Activated T-helper 2 cell treated with anti-CD3 and anti-CD28 coated beads, Interferon-gamma antibody, Interleukin-2, Interleukin-4, amounts not matched to agents 10 μg/mL and 5 μg/mL and 100 μg/mL, durations not matched to agents 14 hours and 24 hours and 36 hours (primary cell): ENCODE data around the gene CAMTA1. TPM values are rescaled to one million over a fixed set of nuclear protein-coding genes. Genes with fewer than 3 reads are reported as not detected.

Experiments used
- DNase-seq: peaks from one replicate; pipeline ENCODE4 v3.0.0; 2021; ENCODE audit warnings: low spot score
- H3K27ac Mint-ChIP-seq: one replicate; pipeline ENCODE4 v1.8.0; 2021; ENCODE audit warnings: mixed read lengths
- H3K27me3 Mint-ChIP-seq: one replicate; pipeline ENCODE4 v1.8.0; 2021; ENCODE audit warnings: low read depth, mixed read lengths
- H3K36me3 Mint-ChIP-seq: one replicate; pipeline ENCODE4 v1.8.0; 2021; ENCODE audit warnings: low read depth, mixed read lengths
- H3K4me1 Mint-ChIP-seq: one replicate; pipeline ENCODE4 v1.8.0; 2021; ENCODE audit warnings: low read depth, mixed read lengths
- H3K4me3 Mint-ChIP-seq: one replicate; pipeline ENCODE4 v1.8.0; 2021; ENCODE audit warnings: low read depth, mild to moderate bottlenecking, moderate library complexity, mixed read lengths
- H3K9me3 Mint-ChIP-seq: one replicate; pipeline ENCODE4 v1.8.0; 2021; ENCODE audit warnings: mixed read lengths
- intact Hi-C: fragments of 100-400 bp; cut with micrococcal nuclease; formaldehyde crosslinking; loops from one replicate; pipeline ENCODE4 v1.15.1; 2023
- total RNA-seq: library from RNA; stranded (reverse); gene quantifications from 2 replicates; pipeline ENCODE4 v1.2.3, GENCODE V29; 2022

CAMTA1 gene
- total RNA-seq, 1 donor from 2014 or later = 62.9 TPM

- Mint-ChIP-seq H3K27ac (no peak overlapping the region), H3K9me3 (no peaks in the 10 kb centered on the region), H3K4me3 (no peak overlapping the region), H3K36me3 (no peaks in the 10 kb centered on the region), H3K4me1 (peaks cover 3% of the 10 kb centered on the region), H3K27me3 (peaks cover 3% of the 10 kb centered on the region)
- intact Hi-C loops = no loop called here
- no peak for DNase-seq
Measured at GRCh38 chr1:6902153-6902552, 116.9 kb downstream of the CAMTA1 start.

GRCh38 chr1:6904476-6905170 lies 119.4 kb downstream of the CAMTA1 start:
- no peak overlapping the region for H3K27ac Mint-ChIP-seq
- DNase-seq = no peak
- peaks cover 3% of the 10 kb centered on the region for H3K27me3 Mint-ChIP-seq
- peaks cover 3% of the 10 kb centered on the region for H3K4me1 Mint-ChIP-seq
- H3K9me3 Mint-ChIP-seq = no peaks in the 10 kb centered on the region
- H3K4me3 Mint-ChIP-seq = no peak overlapping the region
- no peaks in the 10 kb centered on the region for H3K36me3 Mint-ChIP-seq
- intact Hi-C loops = no loop called here

- H3K9me3 Mint-ChIP-seq = no peaks in the 10 kb centered on the region
- intact Hi-C loops = no loop called here
- H3K36me3 Mint-ChIP-seq = no peaks in the 10 kb centered on the region
- H3K4me3 Mint-ChIP-seq = no peak overlapping the region
- peaks cover 3% of the 10 kb centered on the region for H3K27me3 Mint-ChIP-seq
- no peak for DNase-seq
- peaks cover 3% of the 10 kb centered on the region for H3K4me1 Mint-ChIP-seq
- no peak overlapping the region for H3K27ac Mint-ChIP-seq
Measured at GRCh38 chr1:6905331-6905730, 120.1 kb downstream of the CAMTA1 start.

- Mint-ChIP-seq H3K36me3 (no peaks in the 10 kb centered on the region), H3K4me1 (peaks cover 3% of the 10 kb centered on the region), H3K9me3 (no peaks in the 10 kb centered on the region), H3K4me3 (no peak overlapping the region), H3K27me3 (peaks cover 3% of the 10 kb centered on the region), H3K27ac (no peak overlapping the region)
- DNase-seq = no peak
- intact Hi-C loops = no loop called here
Measured at GRCh38 chr1:6905790-6906189, 120.5 kb downstream of the CAMTA1 start.

GRCh38 chr1:6906783-6907182 lies 121.5 kb downstream of the CAMTA1 start:
- H3K27me3 Mint-ChIP-seq = peaks cover 3% of the 10 kb centered on the region
- H3K9me3 Mint-ChIP-seq = no peaks in the 10 kb centered on the region
- H3K4me3 Mint-ChIP-seq = no peak overlapping the region
- no peaks in the 10 kb centered on the region for H3K36me3 Mint-ChIP-seq
- H3K27ac Mint-ChIP-seq = no peak overlapping the region
- DNase-seq = no peak
- intact Hi-C loops = no loop called here
- peaks cover 3% of the 10 kb centered on the region for H3K4me1 Mint-ChIP-seq

- intact Hi-C loops = no loop called here
- Mint-ChIP-seq H3K9me3 (no peaks in the 10 kb centered on the region), H3K36me3 (no peaks in the 10 kb centered on the region), H3K4me1 (peaks cover 3% of the 10 kb centered on the region), H3K27me3 (peaks cover 3% of the 10 kb centered on the region), H3K27ac (no peak overlapping the region), H3K4me3 (no peak overlapping the region)
- no peak for DNase-seq
Measured at GRCh38 chr1:6907201-6907600, 121.9 kb downstream of the CAMTA1 start.

GRCh38 chr1:6907676-6908434 lies 122.6 kb downstream of the CAMTA1 start:
- no peak overlapping the region for H3K4me3 Mint-ChIP-seq
- DNase-seq = no peak
- no peaks in the 10 kb centered on the region for H3K4me1 Mint-ChIP-seq
- peaks cover 3% of the 10 kb centered on the region for H3K27me3 Mint-ChIP-seq
- H3K27ac Mint-ChIP-seq = no peak overlapping the region
- no peaks in the 10 kb centered on the region for H3K36me3 Mint-ChIP-seq
- H3K9me3 Mint-ChIP-seq = no peaks in the 10 kb centered on the region
- intact Hi-C loops = no loop called here

GRCh38 chr1:6909401-6909800 lies 124.1 kb downstream of the CAMTA1 start:
- Mint-ChIP-seq H3K36me3 (no peaks in the 10 kb centered on the region), H3K27me3 (peaks cover 5% of the 10 kb centered on the region), H3K4me3 (no peak overlapping the region), H3K27ac (no peak overlapping the region), H3K9me3 (no peaks in the 10 kb centered on the region), H3K4me1 (no peaks in the 10 kb centered on the region)
- intact Hi-C loops = no loop called here
- DNase-seq = no peak

GRCh38 chr1:6909857-6910256 lies 124.6 kb downstream of the CAMTA1 start:
- intact Hi-C loops = no loop called here
- no peak overlapping the region for H3K4me3 Mint-ChIP-seq
- H3K4me1 Mint-ChIP-seq = no peaks in the 10 kb centered on the region
- H3K9me3 Mint-ChIP-seq = no peaks in the 10 kb centered on the region
- H3K27me3 Mint-ChIP-seq = peaks cover 5% of the 10 kb centered on the region
- DNase-seq = no peak
- no peak overlapping the region for H3K27ac Mint-ChIP-seq
- H3K36me3 Mint-ChIP-seq = no peaks in the 10 kb centered on the region

GRCh38 chr1:6911021-6911941 lies 126.0 kb downstream of the CAMTA1 start:
- Mint-ChIP-seq H3K27me3 (peaks cover 3% of the 10 kb centered on the region), H3K9me3 (no peaks in the 10 kb centered on the region), H3K4me3 (no peak overlapping the region), H3K4me1 (no peaks in the 10 kb centered on the region), H3K36me3 (no peaks in the 10 kb centered on the region), H3K27ac (no peak overlapping the region)
- DNase-seq = no peak
- intact Hi-C loops = no loop called here

GRCh38 chr1:6911974-6912373 lies 126.7 kb downstream of the CAMTA1 start:
- H3K4me3 Mint-ChIP-seq = no peak overlapping the region
- no peaks in the 10 kb centered on the region for H3K4me1 Mint-ChIP-seq
- H3K27me3 Mint-ChIP-seq = peaks cover 2% of the 10 kb centered on the region
- no peaks in the 10 kb centered on the region for H3K36me3 Mint-ChIP-seq
- no peaks in the 10 kb centered on the region for H3K9me3 Mint-ChIP-seq
- intact Hi-C loops = no loop called here
- no peak for DNase-seq
- H3K27ac Mint-ChIP-seq = no peak overlapping the region

- Mint-ChIP-seq H3K27ac (no peak overlapping the region), H3K36me3 (no peaks in the 10 kb centered on the region), H3K27me3 (peaks cover 2% of the 10 kb centered on the region), H3K4me3 (no peak overlapping the region), H3K9me3 (no peaks in the 10 kb centered on the region), H3K4me1 (no peaks in the 10 kb centered on the region)
- no peak for DNase-seq
- intact Hi-C loops = no loop called here
Measured at GRCh38 chr1:6912518-6912917, 127.3 kb downstream of the CAMTA1 start.

- intact Hi-C loops = no loop called here
- H3K36me3 Mint-ChIP-seq = no peaks in the 10 kb centered on the region
- H3K4me1 Mint-ChIP-seq = no peaks in the 10 kb centered on the region
- H3K27me3 Mint-ChIP-seq = peaks cover 2% of the 10 kb centered on the region
- H3K4me3 Mint-ChIP-seq = no peak overlapping the region
- no peak for DNase-seq
- H3K27ac Mint-ChIP-seq = no peak overlapping the region
- H3K9me3 Mint-ChIP-seq = no peaks in the 10 kb centered on the region
Measured at GRCh38 chr1:6913086-6913485, 127.8 kb downstream of the CAMTA1 start.
